VCaP (cell line): Measurements from ENCODE around the gene KHDRBS1.

Source experiments
- H3K27ac ChIP-seq: fragments of 450-650 bp; 2 replicates; pipeline ENCODE4 v1.5.1; 2017
- CTCF ChIP-seq: fragments of 450-650 bp; conservative IDR thresholded peaks from 2 replicates; pipeline ENCODE4 v1.5.1; 2017; ENCODE audit warnings: mild to moderate bottlenecking, moderate library complexity

KHDRBS1 gene

GRCh38 chr1:32091176-32091575 lies 77.5 kb downstream of the KHDRBS1 start:
- no peak overlapping the region for H3K27ac ChIP-seq
- no peak for TF ChIP-seq CTCF

GRCh38 chr1:32091591-32091990 lies 77.9 kb downstream of the KHDRBS1 start:
- H3K27ac ChIP-seq: no peak overlapping the region
- TF ChIP-seq CTCF: no peak
